Ascending aorta (tissue), 2 donors: ENCODE data around the gene NEMP1. TPM values are rescaled to one million over a fixed set of nuclear protein-coding genes. Genes with fewer than 3 reads are reported as not detected.

Experiments
- DNase-seq, 2 donors: peaks; one replicate each; pipeline ENCODE4 v3.0.0-alpha.2; 2019; ENCODE audit warnings: low spot score in 2 of 2
- H3K27ac ChIP-seq, 2 donors: fragments of 200-600 bp; sonication (generic); one replicate each; pipeline ENCODE4 v1.5.1; 2016 to 2017; ENCODE audit warnings: mild to moderate bottlenecking in 1 of 2
- H3K27me3 ChIP-seq: fragments of 200-600 bp; sonication (generic); one replicate; pipeline ENCODE4 v1.5.1; 2017
- H3K36me3 ChIP-seq, 2 donors: fragments of 200-600 bp; sonication (generic); one replicate each; pipeline ENCODE4 v1.5.1; 2016
- H3K4me1 ChIP-seq, 2 donors: fragments of 200-600 bp; sonication (generic); one replicate each; pipeline ENCODE4 v1.5.1; 2016 to 2017; ENCODE audit warnings: mild to moderate bottlenecking in 1 of 2
- H3K4me3 ChIP-seq, 2 donors: fragments of 200-600 bp; sonication (generic); one replicate each; pipeline ENCODE4 v1.5.1; 2016 to 2017; ENCODE audit warnings: mild to moderate bottlenecking in 1 of 2
- H3K9me3 ChIP-seq, 2 donors: fragments of 200-600 bp; sonication (generic); one replicate each; pipeline ENCODE4 v1.5.1; 2016
- intact Hi-C: fragments of 100-400 bp; cut with DNase I; formaldehyde crosslinking; loops from one replicate; pipeline ENCODE4 v1.15.1; 2023
- total RNA-seq: library from RNA; depleted of rRNA; stranded (reverse); fragments of >200 nt; gene quantifications from one replicate; pipeline ENCODE4 v1.1.0, GENCODE V29; 2016
- TF ChIP-seq, protein P1 (sequence below), 3 experiments: fragments of 200-600 bp in 2 of 3; fragments of 450-650 bp in 1 of 3; sonication (generic) in 2 of 3; IDR thresholded peaks; one replicate each; pipeline ENCODE4 v1.5.1; 2016 to 2019; ENCODE audit warnings: antibody characterized with exemption in 3 of 3, mild to moderate bottlenecking in 1 of 3, moderate library complexity in 1 of 3

NEMP1 gene
- total RNA-seq, 1 donor from 2014 or later = 7.7 TPM

GRCh38 chr12:57088354-57089270 is 10.0 kb upstream of the NEMP1 start, which contains the start of gene NAB2:
Gene NAB2 (plus strand): TSS chr12:57089114. CDS start chr12:57089272, 158 bp downstream.
- peaks cover 26 to 49% of the 10 kb centered on the region in 2 donors for H3K4me1 ChIP-seq
- intact Hi-C loops = loop anchor here (1.0 to 5.0 kb wide), 5 partner anchors 22 to 961 kb away; partner anchors contain the start of genes DDIT3, ESYT1, LRP1 and MBD6

GRCh38 chr12:57087691-57088353 is 9.2 kb upstream of the NEMP1 start:
- H3K4me3 ChIP-seq = peak overlapping the region; percentile 85 to 95
- DNase-seq = peak; percentile 68 to 96
- peak overlapping the region; percentile 99 to 100 for H3K27ac ChIP-seq
- H3K4me1 ChIP-seq = peaks cover 21 to 41% of the 10 kb centered on the region in 2 donors
- H3K9me3 ChIP-seq = no peaks in the 10 kb centered on the region
- peaks cover 15 to 19% of the 10 kb centered on the region in 2 donors for H3K36me3 ChIP-seq
- no peaks in the 10 kb centered on the region for H3K27me3 ChIP-seq
- intact Hi-C loops = loop anchor here (1.0 to 5.0 kb wide), 6 partner anchors 10 to 961 kb away; partner anchors contain the start of genes DDIT3, ESYT1, LRP1 and MBD6
- TF ChIP-seq, protein P1, sequence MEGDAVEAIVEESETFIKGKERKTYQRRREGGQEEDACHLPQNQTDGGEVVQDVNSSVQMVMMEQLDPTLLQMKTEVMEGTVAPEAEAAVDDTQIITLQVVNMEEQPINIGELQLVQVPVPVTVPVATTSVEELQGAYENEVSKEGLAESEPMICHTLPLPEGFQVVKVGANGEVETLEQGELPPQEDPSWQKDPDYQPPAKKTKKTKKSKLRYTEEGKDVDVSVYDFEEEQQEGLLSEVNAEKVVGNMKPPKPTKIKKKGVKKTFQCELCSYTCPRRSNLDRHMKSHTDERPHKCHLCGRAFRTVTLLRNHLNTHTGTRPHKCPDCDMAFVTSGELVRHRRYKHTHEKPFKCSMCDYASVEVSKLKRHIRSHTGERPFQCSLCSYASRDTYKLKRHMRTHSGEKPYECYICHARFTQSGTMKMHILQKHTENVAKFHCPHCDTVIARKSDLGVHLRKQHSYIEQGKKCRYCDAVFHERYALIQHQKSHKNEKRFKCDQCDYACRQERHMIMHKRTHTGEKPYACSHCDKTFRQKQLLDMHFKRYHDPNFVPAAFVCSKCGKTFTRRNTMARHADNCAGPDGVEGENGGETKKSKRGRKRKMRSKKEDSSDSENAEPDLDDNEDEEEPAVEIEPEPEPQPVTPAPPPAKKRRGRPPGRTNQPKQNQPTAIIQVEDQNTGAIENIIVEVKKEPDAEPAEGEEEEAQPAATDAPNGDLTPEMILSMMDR (IDR thresholded peaks at IDR 0.05) = no peak

More at GRCh38 chr12:57088354-57089270, 10.0 kb upstream of the NEMP1 start, which contains the start of gene NAB2:
- Histone ChIP-seq H3K9me3 (no peaks in the 10 kb centered on the region), H3K27ac (peak within 1 kb of the TSS; percentile 99 to 100), H3K36me3 (peaks cover 18 to 26% of the 10 kb centered on the region in 2 donors), H3K4me3 (peak within 1 kb of the TSS; percentile 95 to 96), H3K27me3 (no peaks in the 10 kb centered on the region)
- TF ChIP-seq, protein P1 (IDR thresholded peaks at IDR 0.05) = no peak
- peak; percentile 88 to 98 for DNase-seq

DNA sequence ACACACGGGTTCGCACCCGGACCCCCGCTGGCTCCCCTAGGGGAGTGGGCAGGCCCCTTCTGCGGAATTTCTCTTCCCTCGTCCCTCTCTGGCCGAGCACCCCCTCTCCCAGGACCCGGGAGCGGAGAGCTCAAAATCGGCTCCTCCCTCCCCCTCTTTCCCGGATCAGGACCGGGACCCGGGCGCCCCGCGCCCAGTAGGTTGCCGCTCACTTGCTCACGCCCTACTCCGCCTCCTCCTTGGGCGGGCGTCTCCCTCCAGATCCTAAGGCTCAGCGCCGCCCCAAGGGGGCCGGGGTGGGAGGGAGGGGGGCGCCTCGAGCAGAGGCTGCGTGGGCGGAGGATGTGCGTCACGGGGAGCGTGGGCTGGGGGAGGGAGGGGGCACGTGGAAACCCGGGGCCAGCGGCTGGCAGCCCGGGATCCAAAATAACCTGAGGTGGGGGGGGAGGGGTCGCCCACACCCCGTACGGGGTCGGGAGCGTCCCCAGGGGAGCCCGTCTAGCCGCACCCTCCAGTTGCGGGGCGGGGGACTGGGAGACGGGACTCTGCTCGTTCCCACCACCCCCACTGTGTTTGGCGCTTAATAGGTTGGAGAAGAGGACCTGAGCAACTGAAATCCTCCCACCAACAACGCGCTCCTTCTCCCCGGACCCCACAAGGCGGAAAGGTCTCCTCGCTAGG is 8.6 kb upstream of the NEMP1 start:
- peak; percentile 78 to 97 for DNase-seq
- Histone ChIP-seq H3K36me3 (peaks cover 10 to 13% of the 10 kb centered on the region in 2 donors), H3K27ac (peak overlapping the region; percentile 99 to 100), H3K4me1 (peaks cover 21 to 34% of the 10 kb centered on the region in 2 donors), H3K27me3 (no peaks in the 10 kb centered on the region), H3K4me3 (peak overlapping the region; percentile 85 to 95), H3K9me3 (no peaks in the 10 kb centered on the region)
- intact Hi-C loops = loop anchor here (1.0 to 5.0 kb wide), 6 partner anchors 9 to 960 kb away; partner anchors contain the start of genes DDIT3, ESYT1, LRP1 and MBD6
- TF ChIP-seq, protein P1 (IDR thresholded peaks at IDR 0.05) = no peak

DNA sequence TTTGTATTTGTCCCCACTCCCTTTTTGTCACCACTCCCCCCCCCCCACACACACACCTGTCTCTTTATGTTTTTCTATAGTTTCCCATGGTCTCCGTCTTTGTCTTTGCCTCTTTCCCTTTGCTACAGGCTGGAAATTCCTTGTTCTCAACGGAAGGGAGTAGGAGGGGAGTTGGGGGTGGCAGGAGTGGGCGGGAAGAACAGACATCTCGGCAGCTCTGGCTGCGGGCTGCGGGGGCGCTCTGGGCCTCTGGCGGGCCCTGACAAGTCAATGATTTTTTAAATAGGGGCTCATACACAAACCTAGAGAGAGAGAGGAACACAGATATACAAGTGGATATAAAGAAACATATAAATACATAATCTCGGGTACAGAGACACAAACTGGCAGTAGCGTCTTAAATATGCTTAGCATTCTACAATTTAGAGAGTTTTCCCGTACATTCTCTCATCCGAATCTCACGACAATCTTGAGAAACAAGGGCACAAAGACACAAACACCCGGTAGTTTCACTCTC is 8.0 kb upstream of the NEMP1 start:
- Histone ChIP-seq H3K4me1 (peaks cover 18 to 28% of the 10 kb centered on the region in 2 donors), H3K27ac (peak overlapping the region; percentile 99 to 100), H3K36me3 (peaks cover 4 to 7% of the 10 kb centered on the region in 2 donors), H3K9me3 (no peaks in the 10 kb centered on the region), H3K4me3 (peak overlapping the region; percentile 85 to 95), H3K27me3 (no peaks in the 10 kb centered on the region)
- DNase-seq = peak in 1 of 2 donors; percentile 83
- TF ChIP-seq, protein P1 (IDR thresholded peaks at IDR 0.05) = peak in 2 of 3 experiments; percentile 29 to 42
- intact Hi-C loops = loop anchor here (1.0 to 5.0 kb wide), 6 partner anchors 8 to 959 kb away; partner anchors contain the start of genes DDIT3, ESYT1, LRP1 and MBD6
